NT2/D1 (cell line): ENCODE results near the gene PCYT2.

Experiments used
- YY1 ChIP-seq: IDR thresholded peaks from 2 replicates; pipeline ENCODE4 v1.6.1; 2011; ENCODE audit not compliant: insufficient read length, insufficient read depth
- ZNF274 ChIP-seq: IDR thresholded peaks from 2 replicates; pipeline ENCODE4 v1.6.1; 2011; ENCODE audit warnings: mild to moderate bottlenecking, low read depth, low read length

- TF ChIP-seq ZNF274 (no peak), YY1 (no peak)
These were observed 47.6 kb upstream of the PCYT2 start for GRCh38 chr17:81958633-81959342.
